ENCODE measurements around the gene RXFP4.

RXFP4 gene

GRCh38 chr1:155954645-155955044, 13.2 kb downstream of the RXFP4 start:
- DNase-seq (ENCODE audit: insufficient read length, low spot score) (no peak), FAIRE-seq (no peak)

GRCh38 chr1:155957411-155957915, 16.0 kb downstream of the RXFP4 start:
- no peak for DNase-seq (ENCODE audit: insufficient read length, low spot score)
- no peak for FAIRE-seq

- FAIRE-seq (no peak), DNase-seq (ENCODE audit: insufficient read length, low spot score) (no peak)
These were observed 18.8 kb downstream of the RXFP4 start for GRCh38 chr1:155960081-155960745.

- peak; percentile 60 for FAIRE-seq
- DNase-seq (ENCODE audit: insufficient read length, low spot score), result peak; percentile 84
These were observed 20.5 kb downstream of the RXFP4 start for GRCh38 chr1:155961937-155962336.

- no peak for FAIRE-seq
- DNase-seq (ENCODE audit: insufficient read length, low spot score), result no peak
These were observed 21.3 kb downstream of the RXFP4 start for GRCh38 chr1:155962599-155963211.

- DNase-seq (ENCODE audit: insufficient read length, low spot score) (no peak), FAIRE-seq (no peak)
These were observed 22.8 kb downstream of the RXFP4 start for GRCh38 chr1:155964193-155964592.

- no peak for DNase-seq (ENCODE audit: insufficient read length, low spot score)
- FAIRE-seq, result no peak
These were observed 24.7 kb downstream of the RXFP4 start for GRCh38 chr1:155966135-155966534.

- DNase-seq (ENCODE audit: insufficient read length, low spot score) (no peak), FAIRE-seq (no peak)
These were observed 25.3 kb downstream of the RXFP4 start for GRCh38 chr1:155966750-155967149.

- DNase-seq (ENCODE audit: insufficient read length, low spot score) (no peak), FAIRE-seq (no peak)
These were observed 26.1 kb downstream of the RXFP4 start for GRCh38 chr1:155967341-155968050.

GRCh38 chr1:155968051-155968400, 26.6 kb downstream of the RXFP4 start:
- FAIRE-seq, result no peak

GRCh38 chr1:155968670-155969069, 27.2 kb downstream of the RXFP4 start:
- DNase-seq (ENCODE audit: insufficient read length, low spot score) (no peak), FAIRE-seq (no peak)

More at GRCh38 chr1:155968051-155968400, 26.6 kb downstream of the RXFP4 start:
- DNase-seq (ENCODE audit: insufficient read length, low spot score), result no peak

- DNase-seq (ENCODE audit: insufficient read length, low spot score) (no peak), FAIRE-seq (no peak)
These were observed 27.9 kb downstream of the RXFP4 start for GRCh38 chr1:155969377-155969791.

GRCh38 chr1:155970531-155971167, 29.2 kb downstream of the RXFP4 start:
- no peak for DNase-seq (ENCODE audit: insufficient read length, low spot score)
- FAIRE-seq, result no peak

GRCh38 chr1:155971910-155972809, 30.7 kb downstream of the RXFP4 start:
- no peak for DNase-seq (ENCODE audit: insufficient read length, low spot score)
- no peak for FAIRE-seq

GRCh38 chr1:155973723-155974122, 32.3 kb downstream of the RXFP4 start:
- DNase-seq (ENCODE audit: insufficient read length, low spot score), result no peak
- FAIRE-seq, result no peak

- DNase-seq (ENCODE audit: insufficient read length, low spot score), result no peak
- FAIRE-seq, result no peak
These were observed 33.0 kb downstream of the RXFP4 start for GRCh38 chr1:155974208-155975115.

- DNase-seq (ENCODE audit: insufficient read length, low spot score) (no peak), FAIRE-seq (no peak)
These were observed 34.1 kb downstream of the RXFP4 start for GRCh38 chr1:155975375-155976061.

GRCh38 chr1:155976062-155976912, 34.8 kb downstream of the RXFP4 start:
- DNase-seq (ENCODE audit: insufficient read length, low spot score) (no peak), FAIRE-seq (no peak)
